ENCODE results near the gene NDFIP2. TPM values are rescaled to one million over a fixed set of nuclear protein-coding genes. Genes with fewer than 3 reads are reported as not detected.

The NDFIP2 gene
- total RNA-seq, 1 experiment from 2014 or later: 31.0 TPM

DNA sequence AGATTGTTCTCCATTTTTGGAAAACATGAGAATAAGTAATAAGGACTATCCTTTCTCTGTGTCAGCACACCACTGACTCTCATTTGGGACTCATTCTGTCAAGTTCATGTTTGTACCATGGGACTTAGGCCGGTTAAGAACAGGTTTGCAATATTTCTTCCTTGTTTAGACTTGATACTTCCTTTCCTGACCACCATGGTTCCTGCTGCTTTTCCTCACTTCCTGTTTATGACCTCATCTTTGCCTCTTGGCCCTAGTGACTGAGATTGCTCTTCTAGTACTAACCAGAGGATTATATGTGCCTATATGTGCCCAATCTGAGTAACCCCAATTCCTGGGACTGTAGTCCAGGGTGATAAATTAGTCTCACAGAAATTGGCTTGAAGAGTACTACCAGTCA, 32.5 kb upstream of the NDFIP2 start:
- Mint-ChIP-seq H3K27ac (no peak overlapping the region), H3K4me1 (peaks cover 18 to 29% of the 10 kb centered on the region in 2 experiments), H3K4me3 (no peak overlapping the region), H3K27me3 (ENCODE audit: low read depth) (no peaks in the 10 kb centered on the region), H3K36me3 (ENCODE audit: insufficient read depth in 1 of 3, low read depth in 3 of 3) (no peaks in the 10 kb centered on the region), H3K9me3 (no peaks in the 10 kb centered on the region)
- no peak overlapping the region for H3K4me2 ChIP-seq (ENCODE audit: insufficient read depth, insufficient read length, low read length)
- no peak overlapping the region for H2AFZ ChIP-seq (ENCODE audit: low read length)
- no peaks in the 10 kb centered on the region for H4K20me1 ChIP-seq (ENCODE audit: control insufficient read depth, insufficient read depth, insufficient read length)
- no peak overlapping the region for H2BK5ac ChIP-seq (ENCODE audit: insufficient read length, low read length)
- no peak overlapping the region for H3K27ac ChIP-seq (ENCODE audit: insufficient read length, low read depth, low read length)
- no peak overlapping the region for H2BK15ac ChIP-seq (ENCODE audit: low read depth, low read length)
- H3K9me3 ChIP-seq (ENCODE audit: control insufficient read depth, low read depth, low read length): no peaks in the 10 kb centered on the region
- H4K5ac ChIP-seq (ENCODE audit: insufficient read length, low read depth, low read length): no peak overlapping the region
- no peaks in the 10 kb centered on the region for H3K27me3 ChIP-seq (ENCODE audit: insufficient read depth, low read length)
- H3K23ac ChIP-seq (ENCODE audit: insufficient read length, low read depth, low read length): no peak overlapping the region
- no peak overlapping the region for H2BK20ac ChIP-seq (ENCODE audit: low read depth, low read length, poor library complexity, severe bottlenecking)
- no peak overlapping the region for H3K56ac ChIP-seq (ENCODE audit: insufficient read length, low read depth, low read length)
- no peak overlapping the region for H3K14ac ChIP-seq (ENCODE audit: insufficient read depth, low read length)
- TF ChIP-seq, protein P1, sequence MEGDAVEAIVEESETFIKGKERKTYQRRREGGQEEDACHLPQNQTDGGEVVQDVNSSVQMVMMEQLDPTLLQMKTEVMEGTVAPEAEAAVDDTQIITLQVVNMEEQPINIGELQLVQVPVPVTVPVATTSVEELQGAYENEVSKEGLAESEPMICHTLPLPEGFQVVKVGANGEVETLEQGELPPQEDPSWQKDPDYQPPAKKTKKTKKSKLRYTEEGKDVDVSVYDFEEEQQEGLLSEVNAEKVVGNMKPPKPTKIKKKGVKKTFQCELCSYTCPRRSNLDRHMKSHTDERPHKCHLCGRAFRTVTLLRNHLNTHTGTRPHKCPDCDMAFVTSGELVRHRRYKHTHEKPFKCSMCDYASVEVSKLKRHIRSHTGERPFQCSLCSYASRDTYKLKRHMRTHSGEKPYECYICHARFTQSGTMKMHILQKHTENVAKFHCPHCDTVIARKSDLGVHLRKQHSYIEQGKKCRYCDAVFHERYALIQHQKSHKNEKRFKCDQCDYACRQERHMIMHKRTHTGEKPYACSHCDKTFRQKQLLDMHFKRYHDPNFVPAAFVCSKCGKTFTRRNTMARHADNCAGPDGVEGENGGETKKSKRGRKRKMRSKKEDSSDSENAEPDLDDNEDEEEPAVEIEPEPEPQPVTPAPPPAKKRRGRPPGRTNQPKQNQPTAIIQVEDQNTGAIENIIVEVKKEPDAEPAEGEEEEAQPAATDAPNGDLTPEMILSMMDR (conservative IDR thresholded peaks at IDR 0.05): no peak
- H2AK5ac ChIP-seq (ENCODE audit: insufficient read length, low read length): no peak overlapping the region
- no peak overlapping the region for H2BK120ac ChIP-seq (ENCODE audit: low read depth, low read length, poor library complexity, severe bottlenecking)
- H3K79me2 ChIP-seq (ENCODE audit: insufficient read depth, low read length): no peaks in the 10 kb centered on the region
- H4K8ac ChIP-seq (replicated peaks; ENCODE audit: insufficient read length, low read depth, low read length): no peak overlapping the region
- WGBS (ENCODE audit: extremely low coverage, insufficient read length, low lambda C conversion rate): no CpG with 5 or more reads among the region's 1 CpG
- H3T11ph ChIP-seq (ENCODE audit: low read length): no peak overlapping the region
- H3K4ac ChIP-seq (ENCODE audit: low read depth, low read length): no peak overlapping the region
- H3K9ac ChIP-seq (ENCODE audit: extremely low read depth, insufficient read length, low read length): no peak overlapping the region
- H3K23me2 ChIP-seq (ENCODE audit: insufficient read length, low read depth, low read length, poor library complexity, severe bottlenecking): no peaks in the 10 kb centered on the region
- H4K91ac ChIP-seq (ENCODE audit: insufficient read length, low read depth, low read length): no peak overlapping the region
- no peak overlapping the region for H3K18ac ChIP-seq (ENCODE audit: insufficient read length, low read depth, low read length)
- no peaks in the 10 kb centered on the region; the same call in 1 of the 2 replicates for H3K4me1 ChIP-seq (ENCODE audit: insufficient read depth, low read length)
- H3K79me1 ChIP-seq (ENCODE audit: insufficient read depth, low read depth, low read length, poor library complexity, severe bottlenecking): no peaks in the 10 kb centered on the region
- DNase-seq: no peak
- no peak overlapping the region for H2BK12ac ChIP-seq (ENCODE audit: insufficient read length, low read depth, low read length)

Data from H9 (cell line).